ENCODE measurements around the gene SPRYD3.

SPRYD3 gene

DNA sequence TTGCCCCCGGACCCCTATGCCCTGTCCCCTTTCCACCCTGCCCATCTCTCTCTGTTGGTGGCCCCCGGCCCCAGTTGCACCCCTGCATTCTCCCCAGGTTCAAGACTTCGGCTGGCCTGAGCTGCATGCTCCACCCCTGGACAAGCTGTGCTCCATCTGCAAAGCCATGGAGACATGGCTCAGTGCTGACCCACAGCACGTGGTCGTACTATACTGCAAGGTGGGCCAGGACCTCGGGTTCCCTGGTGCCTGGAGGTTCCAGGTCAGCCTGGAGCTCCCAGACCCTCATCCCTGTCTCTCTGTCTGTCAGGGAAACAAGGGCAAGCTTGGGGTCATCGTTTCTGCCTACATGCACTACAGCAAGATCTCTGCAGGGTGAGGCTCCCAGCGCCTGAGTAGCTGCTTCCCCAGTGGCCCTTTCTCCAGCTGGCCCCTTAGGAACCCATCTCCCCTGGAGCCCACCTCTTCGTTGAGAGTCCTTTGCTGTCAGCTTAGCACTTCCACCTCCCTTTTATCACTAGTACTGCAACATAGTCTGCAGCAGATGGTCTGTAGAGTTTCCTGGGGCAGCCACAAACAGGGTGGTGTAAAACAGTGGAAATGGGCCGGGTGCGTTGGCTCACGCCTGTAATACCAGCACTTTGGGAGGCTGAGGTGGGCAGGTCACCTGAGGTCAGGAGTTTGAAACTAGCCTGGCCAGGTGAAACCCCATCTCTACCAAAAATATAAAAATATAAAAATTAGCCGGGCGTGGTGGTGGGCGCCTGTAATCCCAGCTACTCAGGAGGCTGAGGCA is 23.5 kb downstream of the SPRYD3 start:
- H3K4me3 ChIP-seq (ENCODE audit: low read length), result no peak overlapping the region
- no peak for DNase-seq (ENCODE audit: low read depth, low spot score)

DNA sequence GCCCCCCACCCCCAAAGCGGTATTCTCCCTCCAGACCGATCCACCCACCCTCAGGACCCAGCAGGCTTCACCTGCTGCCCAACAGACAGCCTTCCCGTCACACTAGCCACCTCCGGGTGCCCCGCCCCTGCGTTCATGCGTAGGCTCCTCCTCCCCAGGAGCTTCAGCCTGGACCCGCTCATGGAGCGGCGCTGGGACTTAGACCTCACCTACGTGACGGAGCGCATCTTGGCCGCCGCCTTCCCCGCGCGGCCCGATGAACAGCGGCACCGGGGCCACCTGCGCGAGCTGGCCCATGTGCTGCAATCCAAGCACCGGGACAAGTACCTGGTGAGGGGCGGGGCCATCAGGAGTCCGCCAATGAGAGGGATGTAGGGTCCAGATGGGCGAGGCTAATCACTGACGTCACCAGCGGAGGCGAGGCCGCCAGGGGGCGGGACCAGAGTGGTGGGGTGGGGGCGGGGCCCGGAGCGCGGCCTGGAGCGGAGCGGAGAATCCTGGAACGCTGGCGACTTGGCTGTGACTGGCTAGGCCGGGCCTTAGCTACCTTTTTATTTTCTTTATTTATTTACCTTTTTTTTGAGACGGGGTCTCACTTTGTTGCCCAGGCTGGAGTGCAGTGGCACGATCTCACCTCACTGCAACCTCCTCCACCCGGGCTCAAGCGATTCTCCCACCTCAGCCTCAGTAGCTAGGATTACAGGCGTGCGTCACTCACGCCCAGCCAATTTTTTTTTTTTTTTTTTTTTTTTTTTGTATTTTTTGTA is 24.9 kb downstream of the SPRYD3 start:
- peak overlapping the region; percentile 78 for H3K4me3 ChIP-seq (ENCODE audit: low read length)
- peak; percentile 85 for DNase-seq (ENCODE audit: low read depth, low spot score)

DNA sequence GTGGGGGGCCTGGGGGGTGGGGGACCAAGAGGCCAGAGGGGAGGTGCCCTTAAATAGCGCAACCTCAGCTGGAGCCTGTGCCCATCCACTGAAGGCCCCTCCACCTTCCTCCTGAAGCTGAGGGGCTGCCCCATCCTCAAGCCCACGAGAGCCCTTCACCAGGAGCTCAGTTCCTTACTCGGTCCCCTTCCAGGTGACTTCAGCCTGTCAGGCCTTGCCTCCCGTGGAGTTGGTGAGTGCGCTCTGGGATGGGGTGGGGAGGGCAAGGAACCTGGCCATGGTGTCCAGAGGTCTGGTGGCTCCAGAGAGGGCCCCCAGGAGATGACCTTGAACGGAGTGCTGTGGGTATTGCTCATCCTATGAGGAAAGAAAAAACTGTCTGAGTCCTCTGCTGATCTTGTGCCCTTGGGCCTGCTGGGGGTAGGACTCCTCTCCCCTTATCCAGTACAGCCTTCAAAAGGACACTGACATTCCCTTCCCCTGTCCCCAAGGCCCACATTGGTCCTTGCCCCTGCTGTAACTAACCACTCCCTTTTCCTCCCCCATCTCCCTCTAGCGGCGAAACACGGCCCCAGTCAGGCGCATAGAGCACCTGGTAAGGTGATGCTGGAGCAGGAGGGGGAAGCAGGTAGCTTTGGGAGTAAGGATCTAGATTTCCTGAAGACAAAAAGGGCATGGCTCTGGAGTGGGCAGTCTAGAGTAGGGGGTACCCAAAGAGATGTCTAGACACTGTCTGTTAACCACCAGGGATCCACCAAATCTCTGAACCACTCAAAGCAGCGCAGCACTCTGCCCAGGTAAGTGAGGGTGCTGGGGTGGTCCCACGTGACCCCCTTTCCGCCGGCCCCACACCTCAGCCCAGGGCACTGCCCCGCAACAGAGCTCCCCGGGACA is 25.7 kb downstream of the SPRYD3 start:
- peak overlapping the region; percentile 78 for H3K4me3 ChIP-seq (ENCODE audit: low read length)
- DNase-seq (ENCODE audit: low read depth, low spot score), result peak; percentile 37

DNA sequence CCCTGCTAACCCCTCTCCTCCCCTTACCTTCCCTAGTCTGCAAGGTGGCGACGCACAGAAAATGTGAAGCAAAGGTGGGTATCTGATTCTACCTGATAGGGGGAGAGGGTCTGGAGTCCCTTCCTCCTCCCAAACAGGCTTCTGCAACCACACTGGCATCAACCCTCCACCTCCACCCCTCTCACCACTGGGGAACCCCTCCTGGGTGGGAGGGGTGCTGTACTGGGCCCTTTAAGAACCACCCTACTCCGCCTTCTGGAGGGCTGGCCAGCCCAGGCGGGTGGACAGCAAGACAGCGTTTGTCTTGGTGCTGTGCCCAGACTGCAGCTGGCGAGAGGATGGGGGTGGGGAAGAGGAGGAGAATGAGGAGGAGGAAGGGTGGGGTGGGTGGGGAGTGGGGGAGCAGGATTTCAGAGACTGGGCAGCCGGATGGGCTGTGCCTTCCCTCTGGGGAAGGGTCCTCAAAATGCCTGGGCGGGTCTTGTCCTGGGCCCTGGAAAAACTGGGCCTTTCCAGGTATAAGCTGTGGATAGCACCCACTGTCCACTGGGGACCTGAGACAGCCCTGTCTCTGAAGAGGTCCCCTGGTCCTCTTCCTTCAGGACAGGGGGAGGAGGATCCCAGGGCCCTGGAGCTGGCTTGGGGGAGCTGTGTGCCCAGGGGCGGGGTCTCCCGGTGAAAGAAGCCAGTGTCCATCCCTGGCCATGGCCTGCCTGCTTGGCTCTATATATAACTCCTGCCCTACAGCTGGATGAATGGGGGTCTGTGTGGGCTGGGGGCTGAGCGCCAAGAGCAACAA is 26.6 kb downstream of the SPRYD3 start:
- H3K4me3 ChIP-seq (ENCODE audit: low read length), result no peak overlapping the region
- DNase-seq (ENCODE audit: low read depth, low spot score), result no peak

DNA sequence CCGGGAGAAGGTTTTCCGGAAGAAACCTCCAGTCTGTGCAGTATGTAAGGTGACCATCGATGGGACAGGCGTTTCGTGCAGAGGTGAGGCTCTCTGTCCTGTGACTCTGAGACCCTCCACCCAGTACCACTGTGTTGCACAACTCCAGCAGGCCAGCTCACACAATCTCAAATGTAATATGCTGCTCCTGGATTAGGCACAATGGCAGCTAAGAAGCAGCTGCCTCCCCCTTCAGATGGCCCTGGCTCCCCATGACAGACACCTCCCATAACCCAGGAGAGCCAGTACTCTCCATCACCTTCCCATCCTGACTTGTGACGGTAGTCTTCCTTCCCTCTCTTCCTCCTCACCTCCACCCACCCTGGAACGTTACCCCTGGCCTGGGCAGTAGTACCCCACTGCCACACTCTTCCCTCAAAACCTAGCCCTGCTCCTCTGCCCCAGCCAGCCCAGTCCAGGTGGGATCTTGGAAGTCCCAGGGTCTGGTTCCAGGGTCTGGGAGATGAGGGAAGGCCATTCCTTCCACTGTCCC is 27.2 kb downstream of the SPRYD3 start:
- no peak for DNase-seq (ENCODE audit: low read depth, low spot score)
- no peak overlapping the region for H3K4me3 ChIP-seq (ENCODE audit: low read length)

DNA sequence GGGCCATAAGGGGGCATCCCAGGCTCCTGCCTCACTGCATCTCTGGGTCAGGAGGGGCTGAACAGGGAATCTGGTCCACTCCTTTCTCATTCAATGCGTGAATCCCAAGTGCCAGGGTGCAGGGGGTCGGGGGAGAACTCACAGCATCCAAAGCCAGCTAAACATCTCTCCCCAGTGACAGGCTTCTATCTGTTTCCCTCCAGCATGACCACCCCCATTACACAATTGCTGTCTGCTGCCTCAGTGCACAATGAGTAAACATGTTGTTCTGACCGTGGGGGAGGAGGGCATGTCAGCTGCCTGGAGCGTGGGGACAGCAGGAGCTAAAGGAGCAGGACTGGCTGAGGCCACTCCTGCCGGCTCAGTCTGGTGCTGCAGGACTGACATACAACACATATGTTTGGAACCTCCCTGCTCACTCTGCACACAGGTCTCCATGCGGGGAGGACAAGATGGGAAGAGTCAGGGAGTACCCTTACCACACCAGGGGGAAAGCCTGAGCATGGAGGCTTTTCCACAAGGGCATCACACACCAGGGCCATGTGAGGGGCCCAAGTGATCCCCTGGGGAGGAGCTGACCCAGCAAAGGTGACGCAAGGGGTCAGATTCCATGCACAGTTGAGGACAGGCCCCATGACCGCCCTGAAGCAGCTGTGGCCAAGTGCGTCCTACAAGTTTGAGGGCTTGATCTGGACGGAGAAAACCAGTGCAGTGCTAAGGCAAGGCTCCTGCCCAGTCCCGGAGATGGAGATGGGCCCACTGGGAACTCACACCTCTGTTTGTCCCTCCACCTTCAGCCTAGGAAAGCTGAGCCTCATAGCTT is 27.9 kb downstream of the SPRYD3 start:
- no peak for DNase-seq (ENCODE audit: low read depth, low spot score)
- no peak overlapping the region for H3K4me3 ChIP-seq (ENCODE audit: low read length)

DNA sequence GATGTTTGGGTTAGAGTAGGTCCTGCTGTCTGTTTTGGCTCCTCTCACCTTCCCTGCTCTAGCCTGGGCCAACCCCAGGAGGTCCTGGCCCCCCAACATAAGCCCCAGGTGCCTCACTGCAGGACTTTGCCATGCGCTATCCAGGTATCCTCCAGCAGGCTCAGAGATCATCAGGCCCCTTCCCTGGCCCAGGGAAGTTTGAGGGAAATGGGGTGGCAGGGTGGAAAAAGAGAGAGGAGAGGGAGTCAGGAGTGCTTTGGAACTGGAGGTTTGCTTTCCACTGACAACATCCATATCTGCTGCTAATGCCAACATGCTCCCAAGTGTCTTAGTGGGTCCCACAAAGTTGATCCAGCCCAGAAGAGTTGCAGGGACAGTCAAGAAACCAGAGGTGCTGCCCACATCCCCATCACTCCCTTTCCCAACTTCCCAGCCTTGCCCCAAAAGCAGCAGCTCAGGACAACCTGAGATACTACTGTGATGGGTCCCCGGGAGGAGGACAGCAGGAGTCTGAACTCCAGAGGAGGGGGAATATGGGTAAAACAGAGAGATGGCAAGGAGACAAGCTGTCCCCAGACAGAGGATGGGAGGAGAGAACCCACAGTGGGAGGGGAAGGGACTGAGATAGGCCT is 28.6 kb downstream of the SPRYD3 start:
- H3K4me3 ChIP-seq (ENCODE audit: low read length), result no peak overlapping the region
- no peak for DNase-seq (ENCODE audit: low read depth, low spot score)

DNA sequence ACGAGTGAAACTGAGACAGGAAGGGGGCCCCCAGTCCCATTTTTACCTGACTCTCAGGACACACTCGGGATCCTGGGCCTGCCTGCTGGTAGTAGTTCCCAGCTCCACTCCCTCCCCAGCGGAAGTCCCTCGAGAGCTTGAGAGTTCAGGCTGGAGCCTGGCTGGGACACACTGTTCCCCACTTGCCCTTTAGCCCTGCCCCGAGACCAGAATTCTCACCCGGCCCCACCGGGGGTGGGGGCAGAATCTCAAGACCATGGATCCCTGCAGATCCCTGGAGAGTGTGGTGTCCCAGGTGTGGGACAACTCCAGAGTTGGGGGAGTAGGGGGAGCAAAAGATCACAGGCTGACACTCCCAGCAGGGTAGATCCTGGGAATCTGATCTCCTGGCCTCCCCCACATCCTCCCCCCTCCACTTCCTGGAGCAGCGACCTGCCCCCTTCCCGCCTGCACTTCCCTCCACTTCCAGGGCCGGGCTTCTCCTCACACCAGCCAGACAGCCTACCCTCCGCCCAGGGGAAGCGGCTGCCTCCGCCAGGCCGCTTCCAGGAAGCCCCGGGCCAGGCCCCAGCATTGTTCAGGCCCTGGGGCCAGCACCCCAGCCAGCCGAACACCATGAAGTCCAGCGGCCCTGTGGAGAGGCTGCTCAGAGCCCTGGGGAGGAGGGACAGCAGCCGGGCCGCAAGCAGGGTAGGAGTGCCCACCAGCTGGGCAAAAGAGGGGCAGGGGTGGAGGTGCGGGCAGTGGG is 29.4 kb downstream of the SPRYD3 start, which contains the start of gene TNS2:
TSS of gene TNS2 (plus strand) at position 495 of the 748 bp plus-strand sequence. CDS start at position 616, 121 bp downstream.
- H3K4me3 ChIP-seq (ENCODE audit: low read length), result no peak within 1 kb of the TSS
- no peak for DNase-seq (ENCODE audit: low read depth, low spot score)

DNA sequence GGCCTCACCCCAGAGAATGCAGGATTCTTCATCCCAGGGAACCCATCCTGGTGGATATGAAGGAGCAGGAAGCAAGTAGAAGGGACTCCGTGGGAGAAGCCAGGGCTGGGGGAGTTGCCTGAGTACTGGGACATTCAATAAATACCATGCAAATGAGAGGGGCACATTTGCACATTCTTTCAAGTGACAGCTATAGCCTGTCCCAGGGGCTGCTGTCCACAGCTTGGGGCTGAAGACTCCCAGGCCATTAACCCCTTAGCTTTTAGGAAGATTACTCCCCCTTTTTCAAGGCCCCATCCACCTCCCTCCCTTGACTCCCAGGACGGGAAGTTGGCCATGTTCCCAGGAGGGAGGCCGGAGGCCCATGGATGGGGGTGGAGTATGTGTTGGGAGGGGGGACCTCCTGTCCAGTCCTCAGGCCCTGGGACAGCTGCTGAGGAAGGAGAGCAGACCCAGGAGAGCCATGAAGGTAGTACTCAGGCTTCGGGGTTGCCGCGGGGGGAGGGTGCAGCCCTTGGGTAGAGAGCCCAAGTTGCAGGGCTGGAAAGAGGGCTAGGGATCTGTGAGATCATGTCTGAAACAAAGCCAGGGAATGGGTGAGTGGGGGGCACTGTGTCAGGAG is 30.3 kb downstream of the SPRYD3 start:
- no peak for DNase-seq (ENCODE audit: low read depth, low spot score)
- no peak overlapping the region for H3K4me3 ChIP-seq (ENCODE audit: low read length)

DNA sequence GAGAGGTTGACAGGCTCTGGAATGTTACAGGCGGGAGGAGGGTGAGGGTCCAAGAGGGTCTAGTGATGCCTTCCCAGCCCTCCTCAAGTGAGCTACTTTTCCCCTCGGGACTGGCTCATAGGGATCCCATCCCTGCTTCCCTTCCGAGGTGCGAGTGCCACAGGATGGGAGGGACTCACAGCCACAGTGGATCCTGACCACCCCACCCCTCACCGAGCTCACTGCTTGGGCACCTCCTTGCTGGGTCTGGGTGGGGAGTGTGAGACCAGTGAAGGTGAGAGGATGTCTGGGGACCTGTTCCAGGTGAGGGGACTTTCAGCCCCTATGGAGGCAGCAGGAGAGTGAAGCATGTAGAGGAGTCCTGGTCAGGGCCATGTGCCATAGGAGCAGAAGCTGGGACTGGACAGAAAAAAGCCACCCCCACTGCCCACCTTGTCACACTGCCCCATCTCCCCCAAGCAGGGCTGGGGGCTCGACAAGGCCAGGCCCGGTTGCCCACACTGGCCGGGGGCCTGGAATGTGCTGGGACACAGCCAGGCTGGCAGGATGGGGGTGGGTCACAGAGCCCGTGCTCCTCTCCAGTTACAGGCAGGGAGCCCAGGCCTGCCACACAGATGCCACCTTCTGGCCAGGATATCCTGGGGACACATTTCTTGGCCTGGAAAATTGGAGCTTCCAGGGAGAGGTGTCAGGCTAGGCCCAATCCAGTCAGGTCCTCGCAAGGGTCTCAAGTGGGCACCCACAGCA is 31.0 kb downstream of the SPRYD3 start:
- no peak for DNase-seq (ENCODE audit: low read depth, low spot score)
- H3K4me3 ChIP-seq (ENCODE audit: low read length), result peak overlapping the region; percentile 52

DNA sequence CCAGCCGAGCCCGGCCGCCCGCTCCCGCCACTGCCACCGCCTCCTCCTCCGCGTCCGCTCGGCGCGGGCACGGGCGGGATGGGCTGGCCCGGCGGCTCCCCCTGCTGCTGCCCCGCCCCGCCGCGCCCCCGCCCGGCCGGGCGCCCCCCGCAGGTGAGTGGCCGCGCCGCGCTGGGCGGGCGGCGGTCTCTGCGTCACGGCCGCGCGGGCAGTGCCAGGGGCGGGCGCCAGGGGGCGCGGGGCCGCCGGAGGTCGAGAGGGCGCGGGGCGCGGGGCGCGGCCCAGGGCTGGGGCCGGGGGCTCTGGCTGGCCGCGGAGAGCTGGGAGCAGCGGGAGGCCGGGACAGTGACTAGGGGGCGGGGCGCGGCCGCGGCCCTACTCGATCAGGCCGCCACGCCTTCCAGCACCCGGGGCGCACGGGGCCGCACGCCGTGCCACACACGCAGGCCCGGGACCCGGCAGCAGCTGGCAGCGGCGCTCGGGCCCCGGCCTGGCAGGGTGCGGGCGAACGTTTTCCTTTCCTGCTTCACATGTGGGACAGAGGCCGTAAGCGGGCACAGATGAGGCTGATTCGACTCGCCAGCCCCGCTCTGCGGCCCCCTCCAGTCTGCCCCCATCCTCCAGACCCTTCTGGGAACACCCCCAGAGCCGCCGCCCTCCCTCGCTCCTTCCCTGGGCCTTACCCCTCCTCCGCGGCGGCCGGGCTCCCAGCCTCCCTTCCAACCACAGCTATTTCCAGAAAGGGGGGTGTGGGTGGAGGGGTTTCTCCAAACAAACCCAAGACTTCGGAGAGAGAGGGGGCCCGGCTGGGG is 31.8 kb downstream of the SPRYD3 start:
- peak overlapping the region; percentile 78 for H3K4me3 ChIP-seq (ENCODE audit: low read length)
- DNase-seq (ENCODE audit: low read depth, low spot score), result peak; percentile 29

DNA sequence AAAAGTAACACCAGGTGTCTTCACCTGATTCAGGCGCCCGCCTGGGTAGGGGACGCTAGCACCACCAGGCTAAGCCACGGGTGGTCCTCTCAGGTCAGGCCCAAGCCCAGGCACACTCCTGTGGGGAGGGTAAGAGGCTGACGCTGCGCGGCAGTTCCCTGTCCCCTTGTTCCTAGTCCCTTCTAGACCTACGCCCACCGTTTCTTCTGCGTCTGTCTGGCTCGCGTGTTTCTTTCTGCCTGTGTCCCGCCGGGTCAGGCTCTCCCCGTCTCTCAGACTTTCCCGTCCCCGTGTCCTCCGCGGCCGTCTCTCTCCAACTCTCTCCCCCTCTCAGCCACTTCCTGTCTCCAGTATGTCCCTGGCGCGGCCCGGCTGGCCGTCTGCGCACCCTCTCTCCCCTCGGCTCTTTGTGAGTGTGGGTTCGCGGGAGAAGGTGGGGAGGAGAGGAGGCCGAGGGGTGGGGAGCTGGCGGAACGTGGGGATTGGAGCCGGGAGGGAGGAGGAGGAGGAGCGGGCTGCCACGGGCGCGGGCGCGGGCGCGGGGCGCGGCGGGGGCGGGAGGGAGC is 32.5 kb downstream of the SPRYD3 start:
- DNase-seq (ENCODE audit: low read depth, low spot score), result peak; percentile 32

DNA sequence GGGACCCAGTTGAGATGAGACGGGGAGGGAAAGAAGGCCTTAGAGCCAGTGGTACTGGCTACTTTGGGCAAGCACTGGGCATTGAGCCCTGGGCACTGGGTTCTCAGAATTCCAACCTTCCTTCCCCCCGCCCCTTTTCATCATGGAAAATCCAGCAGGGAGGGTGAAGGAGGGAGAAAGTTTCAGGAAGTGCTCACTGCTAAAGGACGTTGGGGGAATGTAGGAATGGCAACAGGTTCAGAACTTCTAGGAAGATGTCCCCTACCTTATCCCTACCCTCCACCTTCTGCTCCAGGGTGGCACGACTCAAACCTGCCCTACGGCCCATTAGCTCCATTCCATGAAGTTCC is 33.5 kb downstream of the SPRYD3 start:
- no peak overlapping the region for H3K4me3 ChIP-seq (ENCODE audit: low read length)
- no peak for DNase-seq (ENCODE audit: low read depth, low spot score)

More for the DNA sequence above, 32.5 kb downstream of the SPRYD3 start:
- H3K4me3 ChIP-seq (ENCODE audit: low read length), result peak overlapping the region; percentile 78

DNA sequence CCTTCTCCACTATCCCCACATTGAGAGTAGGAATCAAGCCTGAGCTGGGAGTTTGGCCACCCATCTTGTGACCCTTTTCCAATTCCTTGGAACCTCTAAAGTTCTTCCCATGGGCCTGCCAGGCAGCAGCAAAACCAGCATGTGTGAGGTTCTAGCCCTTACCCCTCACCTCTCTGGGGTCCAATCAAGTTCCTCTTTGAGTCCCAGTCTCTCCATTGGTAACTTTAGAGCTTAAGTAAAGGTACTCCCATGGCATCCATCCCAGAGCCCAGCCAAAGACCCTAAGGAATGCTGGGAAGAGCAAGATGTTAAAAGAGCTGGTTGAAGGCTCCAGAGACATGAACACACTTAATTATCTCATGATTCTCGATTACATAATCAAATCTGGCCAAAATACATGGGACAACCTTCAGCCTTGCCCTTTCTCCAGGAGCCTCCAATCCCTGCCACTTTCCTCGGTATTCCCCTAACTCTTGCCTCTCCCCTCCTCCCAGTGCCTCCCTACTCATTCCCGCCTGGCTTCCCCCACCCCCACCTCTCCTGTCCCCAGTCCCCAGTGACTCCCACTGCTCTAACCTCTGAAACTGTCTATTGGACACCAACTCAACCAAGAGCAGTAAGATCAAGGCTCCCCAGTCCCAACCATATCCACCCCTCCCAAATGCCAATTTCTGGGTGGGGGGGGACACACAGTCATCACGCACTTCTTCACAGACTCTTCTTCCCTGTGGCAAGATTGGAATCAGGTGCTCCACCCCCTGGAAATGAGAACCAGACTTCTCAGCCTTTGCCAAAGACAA is 34.1 kb downstream of the SPRYD3 start:
- no peak for DNase-seq (ENCODE audit: low read depth, low spot score)
- H3K4me3 ChIP-seq (ENCODE audit: low read length), result no peak overlapping the region
